ENCODE measurements around the gene ACAD8.
A peak's percentile ranks its signal among the peaks of the same experiment; 100 is the strongest.
"Not testable (repeated sequence)": the region's sequence is repeated elsewhere in the genome, so short reads cannot be mapped to it uniquely, and the experiment has no call there.

The ACAD8 gene

DNA sequence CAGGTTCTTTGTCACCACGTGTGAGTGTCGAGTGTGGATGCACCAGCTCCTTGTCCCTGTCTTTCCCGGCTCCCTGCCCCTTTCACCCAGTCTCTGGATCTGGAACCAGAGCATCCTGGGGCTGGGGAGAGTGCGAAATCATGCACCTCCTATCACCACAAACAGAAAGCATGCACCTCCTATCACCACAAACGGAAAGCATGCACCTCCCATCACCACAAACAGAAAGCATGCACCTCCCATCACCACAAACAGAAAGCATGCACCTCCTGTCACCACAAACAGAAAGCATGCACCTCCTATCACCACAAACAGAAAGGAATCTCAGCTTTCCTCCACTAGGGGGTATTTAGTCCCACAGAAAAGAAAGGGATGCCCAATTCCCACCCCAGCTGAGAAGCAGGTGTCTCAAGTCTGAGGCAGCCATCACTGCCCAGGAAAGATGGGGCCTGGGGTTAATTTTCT, 16.9 kb downstream of the ACAD8 start:
- DNase-seq, result no peak

GRCh38 chr11:134271978-134272377, 18.6 kb downstream of the ACAD8 start:
- DNase-seq, result no peak

- DNase-seq, result no peak
Observed at GRCh38 chr11:134272381-134273316, 19.3 kb downstream of the ACAD8 start.

- no peak for DNase-seq
Observed at GRCh38 chr11:134273317-134273712, 19.9 kb downstream of the ACAD8 start.

DNA sequence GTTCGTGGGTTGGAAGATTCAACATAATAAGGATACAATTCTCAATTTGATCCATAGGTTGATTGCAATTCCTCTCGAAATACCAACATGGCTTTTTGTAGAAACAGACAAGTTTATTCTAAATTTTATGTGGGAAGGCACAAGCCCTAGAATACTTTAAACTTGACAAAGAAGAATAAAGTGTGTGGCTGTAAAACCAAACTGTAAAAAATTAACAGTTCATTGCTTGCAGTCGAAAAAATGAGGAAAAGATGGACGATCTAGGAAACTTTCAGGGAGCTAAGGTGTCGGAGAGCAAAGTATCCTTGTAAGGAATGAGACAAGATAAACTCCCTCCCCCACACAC, 21.8 kb downstream of the ACAD8 start:
- no peak for DNase-seq

DNA sequence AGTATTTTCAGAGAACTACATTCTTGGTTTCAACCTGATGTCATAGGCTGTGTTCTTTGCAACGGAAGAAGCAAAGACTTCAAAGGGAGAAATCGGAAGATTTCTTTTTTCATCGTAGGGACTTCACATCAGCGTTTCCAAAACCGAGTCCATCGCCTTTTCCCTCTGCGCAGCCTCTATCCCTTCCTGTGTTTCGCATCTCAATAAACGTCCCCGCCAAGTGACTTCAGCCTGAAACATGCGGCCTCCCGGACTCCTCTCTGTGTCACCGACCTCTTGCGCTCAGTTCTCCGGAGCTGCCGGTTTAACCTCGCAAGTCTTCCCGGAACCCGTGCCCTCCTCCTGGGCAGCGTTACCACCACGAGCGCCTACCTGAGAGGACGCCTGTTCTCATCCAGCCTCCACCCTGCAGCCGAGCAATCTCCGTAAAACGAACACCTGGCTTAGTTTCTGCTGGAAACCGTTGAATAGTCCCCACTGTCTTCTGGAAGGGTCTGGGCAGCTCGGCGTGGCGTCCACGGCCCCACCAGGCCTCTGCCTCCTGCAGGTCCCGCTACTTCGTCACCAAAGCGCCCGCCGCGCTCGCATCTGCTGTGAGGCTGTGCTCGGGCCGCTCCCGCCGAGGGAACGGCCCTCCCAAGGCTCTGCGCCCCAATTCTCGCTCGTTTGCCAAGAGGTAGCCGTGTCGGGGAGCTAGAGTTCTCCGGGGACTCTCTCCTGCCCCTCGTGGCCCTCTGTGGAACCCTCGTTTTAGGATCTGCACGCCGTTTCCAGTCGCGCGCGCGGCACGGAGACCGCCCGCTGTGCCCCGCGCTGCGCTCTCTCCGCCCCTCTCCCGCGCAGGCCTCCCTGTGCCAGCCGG, 22.4 kb downstream of the ACAD8 start, which contains the start of gene GLB1L3:
TSS of gene GLB1L3 (plus strand) at position 846 of the 862 bp plus-strand sequence. CDS start 362 bp downstream, outside the sequence.
- DNase-seq, result peak; percentile 25

DNA sequence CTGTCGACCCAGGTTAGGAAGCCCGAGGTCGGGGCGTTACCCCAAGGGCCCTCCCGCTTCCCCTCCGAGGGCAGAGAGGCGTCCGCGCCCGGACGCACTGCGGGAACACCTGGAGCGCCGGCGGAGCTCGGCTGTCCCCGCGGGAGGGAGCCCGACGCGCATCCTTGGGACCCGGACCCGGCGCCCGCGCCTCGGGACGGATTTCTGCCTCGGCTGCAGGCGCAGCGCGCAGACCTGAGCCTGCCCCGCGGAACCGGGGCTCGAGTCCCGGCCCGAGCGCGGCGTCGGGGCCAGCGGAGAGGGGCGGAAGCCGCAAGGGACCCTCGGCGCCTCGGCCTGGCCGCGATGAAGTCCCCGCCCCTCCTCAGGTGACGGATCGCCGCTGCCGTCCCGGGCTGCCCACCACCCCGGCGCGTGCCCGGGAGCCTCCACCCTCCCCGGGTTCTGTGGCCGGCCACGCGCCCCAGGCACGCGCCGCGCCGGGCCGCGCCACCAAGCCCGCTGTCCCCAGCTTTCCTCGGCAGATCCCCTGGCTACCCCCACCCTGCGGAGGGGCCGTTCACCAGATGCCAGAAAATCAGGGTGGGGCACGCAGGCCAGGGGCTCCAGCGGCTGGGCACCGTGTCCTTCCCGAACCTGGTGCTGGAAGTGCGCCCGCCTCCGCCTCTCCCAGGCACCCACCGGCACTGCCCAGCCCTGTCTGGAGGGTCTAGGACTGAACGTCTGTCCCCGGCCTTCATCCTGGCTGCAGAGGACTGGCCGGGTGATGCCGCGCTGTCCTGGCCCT, 23.2 kb downstream of the ACAD8 start:
- no peak for DNase-seq

DNA sequence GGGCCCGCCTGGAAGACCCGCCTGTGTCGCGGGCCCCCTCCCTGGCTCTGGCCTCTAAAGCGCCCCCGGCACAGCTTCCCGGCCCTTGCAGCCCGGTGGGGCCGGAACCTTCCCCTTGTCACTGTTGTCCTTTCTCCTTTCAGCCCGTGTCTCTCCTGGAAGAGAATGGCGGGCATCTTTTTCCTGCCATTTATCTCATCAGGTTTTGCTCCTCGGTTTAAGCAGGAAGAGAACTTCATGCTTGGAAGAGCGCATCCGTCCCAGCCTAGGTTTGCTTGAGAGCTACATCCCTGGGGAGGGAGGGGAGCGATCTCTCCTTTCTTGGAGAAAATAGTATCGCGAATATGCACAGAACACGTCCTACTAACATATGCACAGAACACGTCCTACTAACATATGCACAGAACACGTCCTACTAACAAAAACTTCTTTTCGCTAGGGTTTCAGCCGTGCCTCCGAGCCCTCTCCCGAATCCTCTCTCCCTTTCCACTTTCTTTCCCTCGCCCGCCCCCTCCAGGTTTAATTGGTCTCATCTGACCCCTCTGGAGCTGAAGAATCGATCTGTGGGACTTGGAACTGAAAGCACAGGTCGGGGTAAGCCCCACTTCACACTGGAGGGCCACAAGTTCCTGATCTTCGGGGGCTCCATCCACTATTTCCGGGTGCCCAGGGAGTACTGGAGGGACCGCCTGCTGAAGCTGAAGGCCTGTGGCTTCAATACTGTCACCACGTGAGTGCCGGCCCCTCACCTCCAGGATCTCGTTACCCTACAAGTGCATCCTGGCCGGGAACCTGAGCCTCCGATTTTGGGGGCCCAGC, 24.0 kb downstream of the ACAD8 start:
- DNase-seq, result no peak

- no peak for DNase-seq
Observed at GRCh38 chr11:134278356-134278755, 25.0 kb downstream of the ACAD8 start.

DNA sequence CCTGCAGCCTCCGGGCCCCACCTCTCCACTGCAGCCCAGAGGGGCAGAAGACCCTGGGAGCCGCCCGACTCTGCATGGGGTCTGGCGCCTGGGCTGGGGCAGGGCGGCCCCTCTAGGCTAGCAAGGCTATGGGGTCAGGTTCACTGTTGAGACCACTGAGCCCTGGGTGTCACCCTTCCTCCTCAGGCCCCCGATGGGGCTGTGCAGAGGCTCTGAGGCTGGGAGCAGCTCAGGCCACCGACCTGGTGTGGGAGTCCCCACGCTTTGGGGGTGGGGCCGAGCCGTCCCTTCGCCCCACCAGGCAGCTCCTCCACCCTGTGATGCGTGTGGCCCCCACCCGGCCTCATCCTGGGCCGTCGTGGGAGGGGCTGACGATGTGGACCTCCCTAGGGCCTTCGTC, 28.3 kb downstream of the ACAD8 start:
- DNase-seq, result not testable (repeated sequence)

DNA sequence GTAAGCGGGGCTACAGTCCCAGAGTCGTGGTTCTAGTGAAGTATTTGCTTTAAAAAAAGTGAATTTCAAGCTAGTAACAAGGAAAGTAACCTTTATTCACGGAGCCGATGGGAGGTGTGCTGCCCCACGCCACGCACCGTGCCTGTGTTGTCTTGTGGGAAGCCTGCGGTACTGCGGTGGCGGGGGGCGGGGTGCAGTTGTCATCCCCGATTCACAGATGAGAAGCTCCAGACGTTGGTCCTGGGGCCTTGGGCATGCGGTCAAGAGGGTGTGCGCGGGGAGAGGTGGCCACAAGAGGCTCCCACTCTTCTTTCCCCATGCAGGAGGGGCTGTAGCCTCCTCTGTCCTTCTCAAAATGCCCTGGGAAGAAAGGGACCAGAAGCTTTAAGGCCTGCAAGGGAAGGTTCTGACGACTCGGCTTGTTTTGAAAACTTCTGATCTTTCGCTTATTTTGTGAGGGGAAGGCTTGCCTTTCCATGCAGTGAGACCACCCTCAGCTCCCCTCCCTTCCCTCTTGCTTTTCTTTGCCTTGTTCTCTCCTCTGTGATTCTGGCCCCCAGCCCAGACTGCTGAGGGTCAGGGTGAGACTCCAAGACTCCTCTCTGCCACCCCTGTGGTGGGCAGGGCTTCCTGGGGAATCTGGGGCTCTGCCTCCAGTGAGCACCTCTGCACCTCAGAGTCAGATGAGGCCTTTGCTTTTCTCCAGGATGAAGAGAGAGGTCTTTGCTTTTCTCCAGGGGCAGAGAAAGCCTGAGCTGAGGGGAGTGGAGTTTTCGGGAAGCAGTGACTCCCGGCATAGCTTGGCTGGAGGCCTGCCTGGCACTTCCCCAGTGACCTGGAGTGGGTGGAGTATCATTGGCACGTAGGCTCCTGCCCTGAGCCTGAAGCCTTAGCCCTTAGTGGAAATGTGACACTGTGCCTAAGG, 29.0 kb downstream of the ACAD8 start:
- no peak for DNase-seq

- no peak for DNase-seq
Observed at GRCh38 chr11:134283461-134284230, 30.3 kb downstream of the ACAD8 start.

- DNase-seq, result not testable (repeated sequence)
Observed at GRCh38 chr11:134284349-134284748, 31.0 kb downstream of the ACAD8 start.

DNA sequence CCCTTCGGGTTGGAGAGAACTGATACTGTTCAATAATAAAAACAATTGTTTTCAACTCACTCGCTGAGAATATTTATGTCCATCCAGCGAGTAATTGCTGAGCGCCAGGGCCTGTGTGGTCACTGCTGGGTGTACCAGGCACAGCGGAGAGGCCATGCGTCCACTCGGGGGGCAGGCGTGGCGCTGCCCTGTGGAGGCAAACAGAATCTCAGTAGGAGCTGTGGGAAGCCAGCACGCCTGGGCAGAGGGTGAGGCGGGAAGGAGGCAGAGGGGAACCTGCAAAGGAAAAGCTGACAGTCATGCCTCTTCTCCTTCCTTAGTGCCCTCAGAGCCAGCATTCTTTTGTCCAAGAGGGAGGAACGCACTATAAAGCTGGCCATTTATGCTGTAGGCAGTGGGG, 34.2 kb downstream of the ACAD8 start:
- no peak for DNase-seq

GRCh38 chr11:134288486-134288885, 35.1 kb downstream of the ACAD8 start:
- no peak for DNase-seq

- DNase-seq, result no peak
Observed at GRCh38 chr11:134289167-134289566, 35.8 kb downstream of the ACAD8 start.

- no peak for DNase-seq
Observed at GRCh38 chr11:134289789-134290188, 36.4 kb downstream of the ACAD8 start.

- no peak for DNase-seq
Observed at GRCh38 chr11:134290646-134291045, 37.3 kb downstream of the ACAD8 start.

GRCh38 chr11:134291196-134291595, 37.8 kb downstream of the ACAD8 start:
- no peak for DNase-seq

DNA sequence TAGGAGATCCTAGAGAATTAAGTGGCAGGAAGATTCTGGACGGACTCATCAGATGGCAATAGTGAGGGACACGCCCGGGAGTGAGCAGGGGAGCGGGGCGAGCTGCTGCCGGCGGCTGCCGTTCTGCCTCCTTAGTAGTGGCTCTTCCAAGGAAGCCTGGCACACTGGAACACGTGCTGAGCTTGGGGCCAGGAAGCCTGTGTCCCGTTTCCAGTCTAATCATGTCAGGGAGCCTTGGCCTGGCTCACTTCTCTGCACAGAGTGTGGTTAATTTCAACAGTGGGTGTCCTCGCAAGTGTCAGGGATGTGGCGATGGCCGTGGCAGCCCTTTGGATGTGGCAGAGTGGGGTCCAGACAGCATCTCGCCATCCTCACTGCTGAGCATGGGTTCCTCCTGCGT, 39.3 kb downstream of the ACAD8 start:
- no peak for DNase-seq
